Measurements from ENCODE around the gene TMED6. TPM values are rescaled to one million over a fixed set of nuclear protein-coding genes. Genes with fewer than 3 reads are reported as not detected.
"Not testable (repeated sequence)": the region's sequence is repeated elsewhere in the genome, so short reads cannot be mapped to it uniquely, and the experiment has no call there.

The TMED6 gene
- total RNA-seq, 4 donors from 2014 or later = not detected

- ATAC-seq (ENCODE audit: low FRiP score) (no peak), DNase-seq (ENCODE audit: low spot score) (no peak)
- no peak for TF ChIP-seq CTCF (IDR thresholded peaks at IDR 0.05)
Measured at GRCh38 chr16:69302301-69302700, 49.3 kb downstream of the TMED6 start.

GRCh38 chr16:69301861-69302260 lies 49.7 kb downstream of the TMED6 start:
- DNase-seq (ENCODE audit: low spot score) (no peak), ATAC-seq (ENCODE audit: low FRiP score) (no peak)
- TF ChIP-seq CTCF (IDR thresholded peaks at IDR 0.05) = no peak

- ATAC-seq (ENCODE audit: low FRiP score) = no peak
- no peak for TF ChIP-seq CTCF (IDR thresholded peaks at IDR 0.05)
- no peak for DNase-seq (ENCODE audit: low spot score)
Measured at GRCh38 chr16:69301187-69301586, 50.4 kb downstream of the TMED6 start.

GRCh38 chr16:69298261-69298660 lies 53.3 kb downstream of the TMED6 start:
- TF ChIP-seq CTCF (IDR thresholded peaks at IDR 0.05) = no peak
- no peak for DNase-seq (ENCODE audit: low spot score)
- ATAC-seq (ENCODE audit: low FRiP score) = no peak

GRCh38 chr16:69296771-69297170 lies 54.8 kb downstream of the TMED6 start:
- not testable (repeated sequence) for DNase-seq (ENCODE audit: low spot score); ATAC-seq (ENCODE audit: low FRiP score)

- ATAC-seq (ENCODE audit: low FRiP score) (no peak), DNase-seq (ENCODE audit: low spot score) (no peak)
- no peak for TF ChIP-seq CTCF (IDR thresholded peaks at IDR 0.05)
Measured at GRCh38 chr16:69294051-69294450, 57.5 kb downstream of the TMED6 start.

- ATAC-seq (ENCODE audit: low FRiP score) = no peak
Measured at GRCh38 chr16:69293401-69293800, 58.2 kb downstream of the TMED6 start.

More at GRCh38 chr16:69293401-69293800, 58.2 kb downstream of the TMED6 start:
- DNase-seq (ENCODE audit: low spot score) = no peak
- no peak for TF ChIP-seq CTCF (IDR thresholded peaks at IDR 0.05)

Other genes with a start within 250 kb of the TMED6 start
- 1 to 10 TPM in 2 of 4 donors, under 1 TPM in 2; 0.36 to 2.2 (median 1.2) TPM for gene HAS3, start 246.1 kb downstream of the TMED6 start, total RNA-seq
- gene CHTF8, start 219.2 kb downstream of the TMED6 start, total RNA-seq = 10 to 100 TPM; 53.7 to 61.3 (median 57.4) TPM
- 10 to 100 TPM; 32.9 to 85.7 (median 35.9) TPM for gene UTP4, start 219.1 kb downstream of the TMED6 start, total RNA-seq
- 10 to 100 TPM; 49.7 to 80.9 (median 59.3) TPM for gene SNTB2, start 164.6 kb downstream of the TMED6 start, total RNA-seq
- 10 to 100 TPM; 26.6 to 39.0 (median 34.1) TPM for gene VPS4A, start 40.4 kb downstream of the TMED6 start, total RNA-seq
- gene PDF, start 21.2 kb downstream of the TMED6 start, total RNA-seq = 10 to 100 TPM; 12.8 to 25.0 (median 19.1) TPM
- gene COG8, start 12.2 kb downstream of the TMED6 start, total RNA-seq = 10 to 100 TPM; 26.8 to 50.6 (median 39.4) TPM
- 10 to 100 TPM; 14.7 to 56.8 (median 17.1) TPM for gene NIP7, start 12.0 kb downstream of the TMED6 start, total RNA-seq
- gene TERF2, start 34.2 kb upstream of the TMED6 start, total RNA-seq = 10 to 100 TPM; 12.2 to 25.5 (median 17.0) TPM
- 10 to 100 TPM; 32.0 to 41.8 (median 36.2) TPM for gene CYB5B, start 72.8 kb upstream of the TMED6 start, total RNA-seq
- 10 to 100 TPM; 43.5 to 59.3 (median 50.8) TPM for gene NFAT5, start 214.2 kb upstream of the TMED6 start, total RNA-seq